Measurements from ENCODE around the gene TNXB. TPM values are rescaled to one million over a fixed set of nuclear protein-coding genes. Genes with fewer than 3 reads are reported as not detected.
"Not testable (repeated sequence)": the region's sequence is repeated elsewhere in the genome, so short reads cannot be mapped to it uniquely, and the experiment has no call there.

Gene TNXB
- total RNA-seq, 1 donor from 2014 or later, result 0.38 TPM

DNA sequence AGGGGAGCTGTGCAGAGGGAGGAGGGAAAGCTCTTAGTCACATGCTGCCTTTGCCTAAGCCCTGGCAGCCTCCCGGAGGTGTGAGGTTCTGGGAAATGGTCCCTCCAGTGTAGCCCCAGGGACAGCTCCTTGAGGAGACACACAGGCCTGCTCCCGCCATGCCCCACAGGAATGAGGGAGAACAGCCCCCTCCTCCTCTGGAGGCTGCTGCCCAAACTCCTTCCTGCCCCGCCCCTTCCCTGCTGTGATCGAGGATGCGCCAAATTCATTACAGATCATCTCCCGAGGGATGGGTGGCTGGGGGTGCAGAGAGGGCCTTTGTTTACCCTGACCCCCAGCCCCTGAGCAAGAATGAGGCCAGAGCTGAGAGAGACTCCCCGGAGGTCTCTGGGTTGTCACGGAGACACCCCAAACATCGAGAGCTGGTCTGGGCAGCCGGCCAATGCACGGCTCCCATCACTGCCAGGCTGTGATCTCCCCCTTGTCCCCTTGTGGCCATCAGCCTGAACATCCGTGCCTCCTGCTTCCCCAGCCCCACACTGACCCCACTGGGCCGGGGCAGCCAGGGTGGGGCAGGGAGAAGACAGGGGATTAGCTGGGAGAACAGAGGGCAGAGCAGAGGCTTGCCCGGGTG lies 62.6 kb downstream of the TNXB start:
- peaks cover 38% of the 10 kb centered on the region for H3K27me3 ChIP-seq (ENCODE audit: control insufficient read depth, insufficient read depth, low read length)
- TF ChIP-seq, protein P1, sequence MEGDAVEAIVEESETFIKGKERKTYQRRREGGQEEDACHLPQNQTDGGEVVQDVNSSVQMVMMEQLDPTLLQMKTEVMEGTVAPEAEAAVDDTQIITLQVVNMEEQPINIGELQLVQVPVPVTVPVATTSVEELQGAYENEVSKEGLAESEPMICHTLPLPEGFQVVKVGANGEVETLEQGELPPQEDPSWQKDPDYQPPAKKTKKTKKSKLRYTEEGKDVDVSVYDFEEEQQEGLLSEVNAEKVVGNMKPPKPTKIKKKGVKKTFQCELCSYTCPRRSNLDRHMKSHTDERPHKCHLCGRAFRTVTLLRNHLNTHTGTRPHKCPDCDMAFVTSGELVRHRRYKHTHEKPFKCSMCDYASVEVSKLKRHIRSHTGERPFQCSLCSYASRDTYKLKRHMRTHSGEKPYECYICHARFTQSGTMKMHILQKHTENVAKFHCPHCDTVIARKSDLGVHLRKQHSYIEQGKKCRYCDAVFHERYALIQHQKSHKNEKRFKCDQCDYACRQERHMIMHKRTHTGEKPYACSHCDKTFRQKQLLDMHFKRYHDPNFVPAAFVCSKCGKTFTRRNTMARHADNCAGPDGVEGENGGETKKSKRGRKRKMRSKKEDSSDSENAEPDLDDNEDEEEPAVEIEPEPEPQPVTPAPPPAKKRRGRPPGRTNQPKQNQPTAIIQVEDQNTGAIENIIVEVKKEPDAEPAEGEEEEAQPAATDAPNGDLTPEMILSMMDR (IDR thresholded peaks at IDR 0.05; ENCODE audit: insufficient read depth, low read length, poor library complexity, severe bottlenecking), result no peak
- DNase-seq (ENCODE audit: low read depth), result no peak
- no peak overlapping the region for H3K4me3 ChIP-seq (ENCODE audit: low read depth, low read length)
- no peaks in the 10 kb centered on the region for H3K36me3 ChIP-seq (ENCODE audit: control insufficient read depth, insufficient read depth, low read length)

DNA sequence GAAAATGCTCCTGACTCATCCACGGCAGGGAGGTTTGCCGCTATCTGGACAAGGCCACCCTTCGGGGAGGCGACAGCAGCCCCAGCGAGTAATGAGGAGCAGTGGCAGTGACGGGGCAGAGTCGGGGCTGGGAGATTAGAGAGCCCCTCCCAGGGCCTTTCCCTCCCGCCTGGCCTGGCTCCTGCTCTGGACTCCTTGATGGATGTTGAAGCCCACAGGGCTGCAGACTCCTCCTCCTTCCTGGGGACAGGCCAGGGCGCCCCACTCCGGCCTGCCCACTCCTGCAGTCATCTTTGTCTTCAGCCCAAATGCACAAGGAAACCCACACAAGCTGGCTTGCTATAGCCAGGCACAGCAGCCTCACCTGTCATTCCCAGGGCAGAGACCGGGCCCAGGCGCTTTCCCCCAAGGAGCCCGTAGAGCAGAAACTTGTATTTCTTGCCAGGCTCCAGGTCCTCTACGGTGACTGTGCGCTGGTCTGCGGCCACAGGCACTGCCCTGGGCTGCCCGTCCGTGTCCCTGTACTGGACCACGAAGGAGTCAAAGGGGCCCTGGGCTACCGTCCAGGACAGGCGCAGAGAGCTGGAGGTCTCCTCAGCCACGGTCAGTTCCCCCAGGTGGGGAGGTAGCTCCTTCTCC lies 63.2 kb downstream of the TNXB start:
- no peak for DNase-seq (ENCODE audit: low read depth)
- TF ChIP-seq, protein P1 (IDR thresholded peaks at IDR 0.05; ENCODE audit: insufficient read depth, low read length, poor library complexity, severe bottlenecking), result no peak
- H3K36me3 ChIP-seq (ENCODE audit: control insufficient read depth, insufficient read depth, low read length), result no peaks in the 10 kb centered on the region
- no peak overlapping the region for H3K4me3 ChIP-seq (ENCODE audit: low read depth, low read length)
- H3K27me3 ChIP-seq (ENCODE audit: control insufficient read depth, insufficient read depth, low read length), result peaks cover 35% of the 10 kb centered on the region

DNA sequence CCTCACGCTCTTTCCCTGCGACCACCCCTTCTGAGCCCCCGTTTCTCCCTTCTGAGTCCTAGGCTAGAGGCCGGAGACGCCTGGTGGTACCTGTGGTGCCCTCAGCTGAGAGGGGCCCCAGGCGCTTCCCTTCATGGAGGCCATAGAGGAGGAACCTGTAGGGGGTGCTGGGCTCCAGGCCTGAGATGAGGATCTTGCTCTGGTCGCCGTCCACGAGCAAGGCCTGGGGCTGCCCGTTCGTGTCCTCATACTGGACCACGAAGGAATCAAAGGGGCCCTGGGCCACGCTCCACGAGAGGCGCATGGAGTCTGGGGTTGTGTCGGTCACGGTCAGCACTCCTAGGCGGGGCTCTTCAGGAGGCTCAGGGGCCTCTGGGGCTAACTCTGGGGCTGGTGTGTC lies 64.2 kb downstream of the TNXB start:
- not testable (repeated sequence) for H3K36me3 ChIP-seq (ENCODE audit: control insufficient read depth, insufficient read depth, low read length); DNase-seq (ENCODE audit: low read depth); H3K4me3 ChIP-seq (ENCODE audit: low read depth, low read length)
- H3K27me3 ChIP-seq (ENCODE audit: control insufficient read depth, insufficient read depth, low read length), result peaks cover 30% of the 10 kb centered on the region

DNA sequence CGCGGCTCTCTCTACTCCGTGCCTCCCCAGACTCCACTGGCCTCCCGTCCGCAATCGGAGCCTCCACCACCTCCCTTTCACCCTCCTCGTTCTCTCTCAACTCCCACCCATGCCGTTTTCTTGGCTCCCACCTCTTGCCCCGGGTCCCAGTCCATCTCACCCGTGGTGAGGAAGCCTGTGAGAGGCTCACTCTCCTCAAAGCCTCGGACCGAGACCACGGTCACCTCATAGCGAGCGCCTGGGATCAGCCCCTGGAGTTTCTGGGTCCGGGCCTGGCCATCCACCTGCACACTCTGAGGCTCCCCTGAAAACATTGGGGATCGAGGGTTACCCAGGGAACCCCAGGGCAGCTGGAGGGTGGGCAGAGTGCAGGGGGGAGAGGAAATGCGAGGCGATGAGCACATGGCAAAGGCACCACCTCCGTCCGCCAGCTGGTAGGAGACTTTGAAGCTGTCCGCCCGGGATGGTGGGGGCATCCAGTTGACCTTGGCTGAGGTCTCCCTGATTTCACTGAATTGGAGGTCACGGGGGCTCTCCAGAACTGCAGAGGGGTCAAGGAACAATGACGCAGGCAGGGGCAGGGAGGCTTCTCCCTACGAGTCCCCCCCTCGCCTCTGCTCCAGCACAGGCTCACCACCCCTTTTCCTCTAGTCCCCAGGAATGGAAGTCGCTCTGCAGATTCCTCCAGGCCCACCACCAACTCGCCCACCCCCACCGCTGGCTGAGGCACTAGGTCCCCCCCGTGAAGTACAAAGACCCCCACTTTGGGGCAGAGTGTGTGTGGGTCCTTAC lies 65.4 kb downstream of the TNXB start:
- not testable (repeated sequence) for H3K36me3 ChIP-seq (ENCODE audit: control insufficient read depth, insufficient read depth, low read length); DNase-seq (ENCODE audit: low read depth); H3K4me3 ChIP-seq (ENCODE audit: low read depth, low read length)
- H3K27me3 ChIP-seq (ENCODE audit: control insufficient read depth, insufficient read depth, low read length), result peaks cover 20% of the 10 kb centered on the region

DNA sequence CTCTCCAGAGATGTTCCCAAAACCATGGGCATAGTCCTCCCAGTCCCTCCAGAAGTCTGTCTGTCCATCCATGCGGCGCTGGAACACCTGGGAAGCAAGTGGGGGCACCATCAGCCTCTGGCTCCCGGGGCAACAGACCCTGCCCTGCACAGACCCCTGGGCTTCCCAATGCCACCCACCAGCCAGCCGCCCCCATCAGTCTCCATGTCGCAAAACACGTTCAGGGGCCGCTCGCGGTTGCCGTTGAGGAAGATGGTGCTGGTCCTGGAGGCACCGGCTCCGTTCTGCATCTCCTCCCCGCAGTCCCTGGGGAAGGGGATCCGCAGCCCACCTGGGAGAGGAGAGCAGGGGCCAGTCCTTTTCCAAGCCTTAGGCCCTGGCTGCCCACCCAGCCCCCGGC lies 66.9 kb downstream of the TNXB start:
- not testable (repeated sequence) for H3K4me3 ChIP-seq (ENCODE audit: low read depth, low read length); H3K27me3 ChIP-seq (ENCODE audit: control insufficient read depth, insufficient read depth, low read length); H3K36me3 ChIP-seq (ENCODE audit: control insufficient read depth, insufficient read depth, low read length); DNase-seq (ENCODE audit: low read depth)

DNA sequence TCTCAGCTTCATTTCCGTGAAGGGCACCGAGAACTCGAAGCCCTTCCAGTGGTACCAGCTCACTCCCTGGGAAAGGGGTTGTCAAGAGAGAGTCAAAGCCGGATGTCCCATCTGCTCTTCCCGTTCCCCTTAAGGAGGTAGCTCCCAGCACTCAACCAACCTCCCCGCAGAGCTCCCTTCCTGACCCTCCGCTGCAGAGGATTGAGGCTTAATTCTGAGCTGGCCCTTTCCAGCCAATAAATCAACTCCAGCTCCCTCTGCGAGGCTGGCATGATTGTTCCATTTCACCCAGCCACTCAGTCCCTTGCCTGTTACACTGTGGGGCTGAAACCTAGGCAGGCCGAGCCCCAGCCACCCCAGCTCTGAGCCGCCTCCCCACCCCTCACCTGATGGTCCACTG lies 67.8 kb downstream of the TNXB start:
- not testable (repeated sequence) for H3K4me3 ChIP-seq (ENCODE audit: low read depth, low read length); H3K27me3 ChIP-seq (ENCODE audit: control insufficient read depth, insufficient read depth, low read length); DNase-seq (ENCODE audit: low read depth); H3K36me3 ChIP-seq (ENCODE audit: control insufficient read depth, insufficient read depth, low read length)

DNA sequence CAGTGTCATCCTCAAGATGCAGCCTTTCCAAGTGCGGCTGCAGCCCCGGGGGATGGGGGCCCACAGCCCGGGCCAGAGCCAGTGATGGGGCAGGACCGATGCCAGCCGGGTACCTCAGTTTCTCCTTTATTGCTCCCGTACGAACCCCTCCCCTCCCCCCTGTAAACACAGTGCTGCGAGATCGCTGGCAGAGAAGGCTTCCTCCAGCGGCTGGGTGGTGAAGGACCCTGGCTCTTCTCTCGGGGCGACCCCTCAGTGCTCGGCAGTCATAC lies 68.2 kb downstream of the TNXB start:
- H3K36me3 ChIP-seq (ENCODE audit: control insufficient read depth, insufficient read depth, low read length); H3K4me3 ChIP-seq (ENCODE audit: low read depth, low read length); DNase-seq (ENCODE audit: low read depth); H3K27me3 ChIP-seq (ENCODE audit: control insufficient read depth, insufficient read depth, low read length): not testable (repeated sequence)

DNA sequence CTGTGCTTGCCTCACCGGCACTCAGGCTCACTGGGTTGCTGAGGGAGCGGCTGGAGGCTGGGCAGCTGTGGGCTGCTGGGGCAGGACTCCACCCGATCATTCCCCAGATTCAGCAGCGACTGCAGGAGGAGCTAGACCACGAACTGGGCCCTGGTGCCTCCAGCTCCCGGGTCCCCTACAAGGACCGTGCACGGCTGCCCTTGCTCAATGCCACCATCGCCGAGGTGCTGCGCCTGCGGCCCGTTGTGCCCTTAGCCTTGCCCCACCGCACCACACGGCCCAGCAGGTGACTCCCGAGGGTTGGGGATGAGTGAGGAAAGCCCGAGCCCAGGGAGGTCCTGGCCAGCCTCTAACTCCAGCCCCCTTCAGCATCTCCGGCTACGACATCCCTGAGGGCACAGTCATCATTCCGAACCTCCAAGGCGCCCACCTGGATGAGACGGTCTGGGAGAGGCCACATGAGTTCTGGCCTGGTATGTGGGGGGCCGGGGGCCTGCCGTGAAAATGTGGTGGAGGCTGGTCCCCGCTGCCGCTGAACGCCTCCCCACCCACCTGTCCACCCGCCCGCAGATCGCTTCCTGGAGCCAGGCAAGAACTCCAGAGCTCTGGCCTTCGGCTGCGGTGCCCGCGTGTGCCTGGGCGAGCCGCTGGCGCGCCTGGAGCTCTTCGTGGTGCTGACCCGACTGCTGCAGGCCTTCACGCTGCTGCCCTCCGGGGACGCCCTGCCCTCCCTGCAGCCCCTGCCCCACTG lies 68.7 kb downstream of the TNXB start:
- not testable (repeated sequence) for H3K4me3 ChIP-seq (ENCODE audit: low read depth, low read length); DNase-seq (ENCODE audit: low read depth); H3K36me3 ChIP-seq (ENCODE audit: control insufficient read depth, insufficient read depth, low read length); H3K27me3 ChIP-seq (ENCODE audit: control insufficient read depth, insufficient read depth, low read length)

DNA sequence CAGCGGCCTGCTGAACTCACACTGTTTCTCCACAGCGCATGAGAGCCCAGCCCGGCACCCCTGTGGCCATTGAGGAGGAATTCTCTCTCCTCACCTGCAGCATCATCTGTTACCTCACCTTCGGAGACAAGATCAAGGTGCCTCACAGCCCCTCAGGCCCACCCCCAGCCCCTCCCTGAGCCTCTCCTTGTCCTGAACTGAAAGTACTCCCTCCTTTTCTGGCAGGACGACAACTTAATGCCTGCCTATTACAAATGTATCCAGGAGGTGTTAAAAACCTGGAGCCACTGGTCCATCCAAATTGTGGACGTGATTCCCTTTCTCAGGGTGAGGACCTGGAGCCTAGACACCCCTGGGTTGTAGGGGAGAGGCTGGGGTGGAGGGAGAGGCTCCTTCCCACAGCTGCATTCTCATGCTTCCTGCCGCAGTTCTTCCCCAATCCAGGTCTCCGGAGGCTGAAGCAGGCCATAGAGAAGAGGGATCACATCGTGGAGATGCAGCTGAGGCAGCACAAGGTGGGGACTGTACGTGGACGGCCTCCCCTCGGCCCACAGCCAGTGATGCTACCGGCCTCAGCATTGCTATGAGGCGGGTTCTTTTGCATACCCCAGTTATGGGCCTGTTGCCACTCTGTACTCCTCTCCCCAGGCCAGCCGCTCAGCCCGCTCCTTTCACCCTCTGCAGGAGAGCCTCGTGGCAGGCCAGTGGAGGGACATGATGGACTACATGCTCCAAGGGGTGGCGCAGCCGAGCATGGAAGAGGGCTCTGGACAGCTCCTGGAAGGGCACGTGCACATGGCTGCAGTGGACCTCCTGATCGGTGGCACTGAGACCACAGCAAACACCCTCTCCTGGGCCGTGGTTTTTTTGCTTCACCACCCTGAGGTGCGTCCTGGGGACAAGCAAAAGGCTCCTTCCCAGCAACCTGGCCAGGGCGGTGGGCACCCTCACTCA lies 69.5 kb downstream of the TNXB start:
- DNase-seq (ENCODE audit: low read depth); H3K27me3 ChIP-seq (ENCODE audit: control insufficient read depth, insufficient read depth, low read length); H3K4me3 ChIP-seq (ENCODE audit: low read depth, low read length); H3K36me3 ChIP-seq (ENCODE audit: control insufficient read depth, insufficient read depth, low read length): not testable (repeated sequence)

DNA sequence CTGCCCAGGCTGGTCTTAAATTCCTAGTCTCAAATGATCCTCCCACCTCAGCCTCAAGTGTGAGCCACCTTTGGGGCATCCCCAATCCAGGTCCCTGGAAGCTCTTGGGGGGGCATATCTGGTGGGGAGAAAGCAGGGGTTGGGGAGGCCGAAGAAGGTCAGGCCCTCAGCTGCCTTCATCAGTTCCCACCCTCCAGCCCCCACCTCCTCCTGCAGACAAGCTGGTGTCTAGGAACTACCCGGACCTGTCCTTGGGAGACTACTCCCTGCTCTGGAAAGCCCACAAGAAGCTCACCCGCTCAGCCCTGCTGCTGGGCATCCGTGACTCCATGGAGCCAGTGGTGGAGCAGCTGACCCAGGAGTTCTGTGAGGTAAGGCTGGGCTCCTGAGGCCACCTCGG lies 70.3 kb downstream of the TNXB start:
- not testable (repeated sequence) for DNase-seq (ENCODE audit: low read depth); H3K36me3 ChIP-seq (ENCODE audit: control insufficient read depth, insufficient read depth, low read length); H3K4me3 ChIP-seq (ENCODE audit: low read depth, low read length); H3K27me3 ChIP-seq (ENCODE audit: control insufficient read depth, insufficient read depth, low read length)

DNA sequence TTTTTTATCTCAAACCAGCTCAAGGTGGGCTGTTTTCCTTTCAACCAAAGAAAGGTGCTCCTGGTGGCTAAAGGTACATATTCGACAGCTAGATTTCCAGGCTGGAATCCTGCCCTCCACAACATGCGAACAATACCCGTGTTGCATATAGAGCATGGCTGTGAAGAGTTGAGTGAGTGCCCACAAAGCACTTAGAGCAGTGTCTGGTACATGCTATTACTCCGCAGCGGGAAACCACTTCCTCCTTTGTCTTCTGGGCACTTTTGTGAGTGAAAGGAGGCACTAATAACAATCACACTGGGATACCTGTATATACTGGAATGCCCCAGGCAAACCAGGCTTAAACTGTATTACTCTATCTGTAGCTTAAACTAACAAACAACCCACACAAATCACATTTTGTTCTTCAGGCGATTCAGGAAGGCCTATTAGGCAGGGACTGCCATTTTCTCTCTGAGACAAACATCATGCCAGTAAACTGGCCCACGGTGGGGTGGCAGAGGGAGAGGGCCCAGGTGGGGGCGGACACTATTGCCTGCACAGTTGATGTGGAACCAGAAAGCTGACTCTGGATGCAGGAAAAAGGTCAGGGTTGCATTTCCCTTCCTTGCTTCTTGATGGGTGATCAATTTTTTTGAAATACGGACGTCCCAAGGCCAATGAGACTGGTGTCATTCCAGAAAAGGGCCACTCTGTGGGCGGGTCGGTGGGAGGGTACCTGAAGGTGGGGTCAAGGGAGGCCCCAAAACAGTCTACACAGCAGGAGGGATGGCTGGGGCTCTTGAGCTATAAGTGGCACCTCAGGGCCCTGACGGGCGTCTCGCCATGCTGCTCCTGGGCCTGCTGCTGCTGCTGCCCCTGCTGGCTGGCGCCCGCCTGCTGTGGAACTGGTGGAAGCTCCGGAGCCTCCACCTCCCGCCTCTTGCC lies 71.3 kb downstream of the TNXB start, which contains the start of gene CYP21A2:
Gene CYP21A2, plus strand, starts transcription at position 818 of the 927 bp plus-strand sequence. Its CDS starts 8 bp downstream, at position 826.
- not testable (repeated sequence) for H3K36me3 ChIP-seq (ENCODE audit: control insufficient read depth, insufficient read depth, low read length); H3K4me3 ChIP-seq (ENCODE audit: low read depth, low read length); DNase-seq (ENCODE audit: low read depth); H3K27me3 ChIP-seq (ENCODE audit: control insufficient read depth, insufficient read depth, low read length)

Measured in kidney epithelial cell (primary cell).